HepG2 (cell line): ENCODE data around the gene IMPDH2. TPM values are rescaled to one million over a fixed set of nuclear protein-coding genes. Genes with fewer than 3 reads are reported as not detected.

Experiments used
- ATAC-seq: fragments of 200-7000 bp; cut with Tn5 transposase; 3 replicates; pipeline ENCODE4 v1.9.1; 2020; ENCODE audit warnings: mild to moderate bottlenecking, moderate library complexity
- BruUV-seq: library from RNA; stranded (reverse); fragments of 400-500 nt; replicated peaks from 2 replicates; lab custom pipeline; 2021; lab: Mats Ljungman, UMichigan
- CTCF ChIA-PET: fragments of 300-600 bp; formaldehyde crosslinking; extraction: SDS; loops from one replicate; lab custom pipeline; 2021; ENCODE audit warnings: low total read pairs, inconsistent platforms, low intra/inter-chr PET ratio; lab: Yijun Ruan, JAX
- POLR2A ChIA-PET: fragments of 350-600 bp; sonication (Branson Sonifier 250); formaldehyde crosslinking; loops from one replicate; lab custom pipeline; 2020; ENCODE audit warnings: antibody characterized with exemption, inconsistent platforms; lab: Yijun Ruan, JAX
- DNase-seq: peaks from one replicate; pipeline ENCODE4 v3.0.0-alpha.2; 2015; ENCODE audit warnings: low spot score
- FAIRE-seq: peaks from 3 replicates; lab custom pipeline; 2011; peaks lifted over from hg19 to GRCh38; lab: Jason Lieb, UNC
- H2AFZ ChIP-seq: one replicate; pipeline ENCODE4 v1.6.1; 2011; ENCODE audit warnings: low read length, inconsistent platforms
- H3K27ac ChIP-seq: fragments of 300-600 bp; 3 replicates; pipeline ENCODE4 v1.8.0; 2011; ENCODE audit warnings: mixed run types, mild to moderate bottlenecking, mixed read lengths, low read length, inconsistent platforms; ENCODE audit not compliant: insufficient read depth; ENCODE audit errors: extremely low read length
- H3K27me3 ChIP-seq, 2 experiments: fragments of 200-600 bp in 1 of 2; 2 replicates in 1 of 2; 3 replicates in 1 of 2; pipeline versions ENCODE4 v1.6.0 to v1.8.0; 2011; ENCODE audit warnings: low read length in 2 of 2, mild to moderate bottlenecking in 2 of 2, moderate library complexity in 2 of 2, inconsistent platforms in 1 of 2; ENCODE audit not compliant: insufficient read depth in 2 of 2, control insufficient read depth in 1 of 2
- H3K36me3 ChIP-seq, 2 experiments: fragments of 200-600 bp in 1 of 2; replicated peaks in 1 of 2; 2 replicates in 1 of 2; 3 replicates in 1 of 2; pipeline versions ENCODE4 v1.5.1 to v1.8.0; 2011; ENCODE audit warnings: low read length in 2 of 2, inconsistent platforms in 1 of 2; ENCODE audit not compliant: insufficient read depth in 2 of 2, control insufficient read depth in 1 of 2
- H3K4me1 ChIP-seq: 2 replicates; pipeline ENCODE4 v1.5.1; 2012; ENCODE audit warnings: low read length, inconsistent platforms; ENCODE audit not compliant: insufficient read depth
- H3K4me2 ChIP-seq: 2 replicates; pipeline ENCODE4 v1.6.0; 2011; ENCODE audit warnings: low read depth, low read length, inconsistent platforms
- H3K4me3 ChIP-seq, 3 experiments: fragments of 200-600 bp in 1 of 3; sonication (generic), shearing (Covaris generic) in 1 of 3; replicated peaks in 1 of 3; 2 replicates each; pipeline ENCODE4 v1.5.1; 2011 to 2016; ENCODE audit warnings: low read length in 3 of 3, inconsistent platforms in 2 of 3, low read depth in 2 of 3, mild to moderate bottlenecking in 2 of 3, control low read depth in 1 of 3, mixed read lengths in 1 of 3; ENCODE audit not compliant: insufficient read depth in 1 of 3
- H3K79me2 ChIP-seq: one replicate; pipeline ENCODE4 v1.6.1; 2011; ENCODE audit warnings: low read length, inconsistent platforms; ENCODE audit not compliant: insufficient read depth
- H3K9ac ChIP-seq: 2 replicates; pipeline ENCODE4 v1.6.0; 2011; ENCODE audit warnings: mild to moderate bottlenecking, low read depth, low read length, inconsistent platforms; ENCODE audit not compliant: insufficient read depth
- H3K9me3 ChIP-seq: 2 replicates; pipeline ENCODE4 v1.5.1; 2012; ENCODE audit warnings: mild to moderate bottlenecking, low read length
- H4K20me1 ChIP-seq: 2 replicates; pipeline ENCODE4 v1.6.0; 2011; ENCODE audit warnings: inconsistent platforms, mild to moderate bottlenecking, low read length, moderate library complexity; ENCODE audit not compliant: insufficient read depth
- ATF7-NPFF ChIP-seq: sonication (generic); formaldehyde crosslinking; IDR thresholded peaks from 2 replicates; pipeline ENCODE4 v1.8.1; 2023; ENCODE audit warnings: mild to moderate bottlenecking, low read depth, missing genetic modification reagents, moderate library complexity
- GABPB1 ChIP-seq: IDR thresholded peaks from 2 replicates; pipeline ENCODE4 v1.6.1; 2016; ENCODE audit warnings: mild to moderate bottlenecking, missing genetic modification reagents, moderate library complexity, missing compliant biosample characterization
- JUNB ChIP-seq: sonication (generic); formaldehyde crosslinking; IDR thresholded peaks from 2 replicates; pipeline ENCODE4 v1.8.0; 2022; ENCODE audit warnings: missing genetic modification reagents, mild to moderate bottlenecking, borderline replicate concordance
- MED13 ChIP-seq: sonication (generic); formaldehyde crosslinking; IDR thresholded peaks from 2 replicates; pipeline ENCODE4 v1.5.0; 2020; ENCODE audit warnings: missing genetic modification reagents
- NR2F2 ChIP-seq: IDR thresholded peaks from 2 replicates; pipeline ENCODE4 v1.6.1; 2012; ENCODE audit warnings: low read depth, inconsistent platforms, borderline replicate concordance
- SNAPC2 ChIP-seq: sonication (generic); formaldehyde crosslinking; IDR thresholded peaks from 2 replicates; pipeline ENCODE4 v1.8.1; 2022; ENCODE audit warnings: mild to moderate bottlenecking, missing genetic modification reagents
- TCF7 ChIP-seq: sonication (generic); IDR thresholded peaks from 2 replicates; pipeline ENCODE4 v1.6.1; 2016; ENCODE audit warnings: antibody characterized with exemption, low read depth
- TGIF2 ChIP-seq: IDR thresholded peaks from 2 replicates; pipeline ENCODE4 v1.6.1; 2016; ENCODE audit warnings: control low read depth, missing compliant biosample characterization
- TOPORS ChIP-seq: sonication (generic); formaldehyde crosslinking; IDR thresholded peaks from 2 replicates; pipeline ENCODE4 v1.8.0; 2023; ENCODE audit warnings: mild to moderate bottlenecking, missing genetic modification reagents
- ZNF367 ChIP-seq: sonication (generic); formaldehyde crosslinking; IDR thresholded peaks from 2 replicates; pipeline ENCODE4 v1.4.0; 2020; ENCODE audit warnings: missing genetic modification reagents, borderline replicate concordance
- ZNF451 ChIP-seq: sonication (generic); formaldehyde crosslinking; IDR thresholded peaks from 2 replicates; pipeline ENCODE4 v1.5.0; 2020; ENCODE audit warnings: mild to moderate bottlenecking, missing genetic modification reagents
- ZNF747 ChIP-seq: sonication (generic); formaldehyde crosslinking; IDR thresholded peaks from 2 replicates; pipeline ENCODE4 v1.8.1; 2023; ENCODE audit warnings: missing genetic modification reagents, mild to moderate bottlenecking, borderline replicate concordance
- ZNF850 ChIP-seq: sonication (generic); formaldehyde crosslinking; conservative IDR thresholded peaks from 2 replicates; pipeline ENCODE4 v1.9.0; 2021; ENCODE audit warnings: mild to moderate bottlenecking, missing genetic modification reagents
- WGBS: methylation state at CpG from one replicate; pipeline ENCODE4 v1.1.6; 2017; ENCODE audit warnings: low lambda C conversion rate; 5-methylcytosine and 5-hydroxymethylcytosine counted together
- in situ Hi-C: cut with HindIII; loops from 2 replicates; pipeline ENCODE4 v1.10.0; 2017; ENCODE audit warnings: low pct_unique_long_range_greater_than_20kb; ENCODE audit not compliant: extremely low pct_ligation_motif_present
- intact Hi-C: fragments of 100-400 bp; cut with micrococcal nuclease; formaldehyde crosslinking; loops from one replicate; pipeline ENCODE4 v1.10.0; 2022; ENCODE audit not compliant: unreplicated experiment
- polyA plus RNA-seq, 8 experiments: library from polyadenylated mRNA; depleted of rRNA in 3 of 8; stranded (reverse) in 7 of 8; unstranded in 1 of 8; fragments of >200 nt; fragmentation: Illumina TruSeq in 4 of 8; extraction: Trizol in 4 of 8; gene quantifications; 2 replicates each; pipeline versions ENCODE4 v1.2.1 to v1.2.3, GENCODE V29; 2011 to 2016; ENCODE audit warnings: low read depth in 4 of 8, missing spikeins in 1 of 8, mixed read lengths in 1 of 8; ENCODE audit not compliant: insufficient read depth in 1 of 8
- total RNA-seq, 5 experiments: library from RNA; depleted of rRNA; stranded (reverse); fragments of >200 nt; fragmentation: Illumina TruSeq; extraction: Trizol; gene quantifications; 2 replicates each; pipeline ENCODE4 v1.2.3, GENCODE V29; 2016; ENCODE audit warnings: low read depth in 1 of 5
- TF ChIP-seq, protein P1 (sequence below): sonication (generic); formaldehyde crosslinking; IDR thresholded peaks from 2 replicates; pipeline ENCODE4 v1.4.0; 2020; ENCODE audit warnings: missing genetic modification reagents
- TF ChIP-seq, protein P2 (sequence below): fragments of 450-650 bp; IDR thresholded peaks from 2 replicates; pipeline ENCODE4 v1.6.1; 2017
- TF ChIP-seq, protein P3 (sequence below): IDR thresholded peaks from 2 replicates; pipeline ENCODE4 v1.6.1; 2016; ENCODE audit warnings: mild to moderate bottlenecking, missing biosample characterization, missing genetic modification reagents
- TF ChIP-seq, protein P4 (sequence below), 2 experiments: sonication (generic) in 1 of 2; formaldehyde crosslinking in 1 of 2; IDR thresholded peaks; 2 replicates each; pipeline versions ENCODE4 v1.4.0 to v1.6.1; 2018 to 2020; ENCODE audit warnings: missing genetic modification reagents in 2 of 2, borderline replicate concordance in 1 of 2, low read depth in 1 of 2, mild to moderate bottlenecking in 1 of 2, missing biosample characterization in 1 of 2

IMPDH2 gene
- total and polyA plus RNA-seq, 2 of the 13 experiments (the other 11 are each of a cell fraction or from before 2014, with no cell fraction given) = 248 to 260 TPM

- TF ChIP-seq, protein P1, sequence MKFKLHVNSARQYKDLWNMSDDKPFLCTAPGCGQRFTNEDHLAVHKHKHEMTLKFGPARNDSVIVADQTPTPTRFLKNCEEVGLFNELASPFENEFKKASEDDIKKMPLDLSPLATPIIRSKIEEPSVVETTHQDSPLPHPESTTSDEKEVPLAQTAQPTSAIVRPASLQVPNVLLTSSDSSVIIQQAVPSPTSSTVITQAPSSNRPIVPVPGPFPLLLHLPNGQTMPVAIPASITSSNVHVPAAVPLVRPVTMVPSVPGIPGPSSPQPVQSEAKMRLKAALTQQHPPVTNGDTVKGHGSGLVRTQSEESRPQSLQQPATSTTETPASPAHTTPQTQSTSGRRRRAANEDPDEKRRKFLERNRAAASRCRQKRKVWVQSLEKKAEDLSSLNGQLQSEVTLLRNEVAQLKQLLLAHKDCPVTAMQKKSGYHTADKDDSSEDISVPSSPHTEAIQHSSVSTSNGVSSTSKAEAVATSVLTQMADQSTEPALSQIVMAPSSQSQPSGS (CRISPR knock-in tag) = no peak
- TF ChIP-seq, protein P2, sequence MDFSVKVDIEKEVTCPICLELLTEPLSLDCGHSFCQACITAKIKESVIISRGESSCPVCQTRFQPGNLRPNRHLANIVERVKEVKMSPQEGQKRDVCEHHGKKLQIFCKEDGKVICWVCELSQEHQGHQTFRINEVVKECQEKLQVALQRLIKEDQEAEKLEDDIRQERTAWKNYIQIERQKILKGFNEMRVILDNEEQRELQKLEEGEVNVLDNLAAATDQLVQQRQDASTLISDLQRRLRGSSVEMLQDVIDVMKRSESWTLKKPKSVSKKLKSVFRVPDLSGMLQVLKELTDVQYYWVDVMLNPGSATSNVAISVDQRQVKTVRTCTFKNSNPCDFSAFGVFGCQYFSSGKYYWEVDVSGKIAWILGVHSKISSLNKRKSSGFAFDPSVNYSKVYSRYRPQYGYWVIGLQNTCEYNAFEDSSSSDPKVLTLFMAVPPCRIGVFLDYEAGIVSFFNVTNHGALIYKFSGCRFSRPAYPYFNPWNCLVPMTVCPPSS = no peak
- TF ChIP-seq ATF7-NPFF (no peak), TGIF2 (CRISPR knock-in tag) (no peak)
These were observed 14.1 kb downstream of the IMPDH2 start (continued) for GRCh38 chr3:49015072-49015471.

GRCh38 chr3:49013738-49014660 is 15.2 kb downstream of the IMPDH2 start:
- Histone ChIP-seq H3K9me3 (no peaks in the 10 kb centered on the region), H3K79me2 (peaks cover 19% of the 10 kb centered on the region), H3K4me3 (no peak overlapping the region), H3K27me3 (no peaks in the 10 kb centered on the region), H3K4me2 (no peak overlapping the region), H3K36me3 (peaks cover 20 to 48% of the 10 kb centered on the region in 2 experiments), H4K20me1 (peaks cover 26% of the 10 kb centered on the region; the same call in 1 of the 2 replicates), H2AFZ (no peak overlapping the region), H3K27ac (no peak overlapping the region), H3K4me1 (peaks cover 15% of the 10 kb centered on the region), H3K9ac (no peak overlapping the region)
- BruUV-seq = no TSS peak
- peak; percentile 59 for DNase-seq
- peak; percentile 68 for ATAC-seq
- 86% methylated on average over 19 of the region's 24 CpGs for WGBS
- intact Hi-C loops = loop anchor here (2.0 kb wide), 1 partner anchor 27 kb away; no protein-coding TSS in a partner anchor
- in situ Hi-C loops = no loop called here
- peak; percentile 54 for FAIRE-seq
- POLR2A ChIA-PET = interaction anchor here (0.5 to 12.8 kb wide), 4 partner anchors 8 to 117 kb away, joined by 3 to 280 read pairs (median 7); partner anchors contain the start of genes DALRD3, IMPDH2 and NDUFAF3
- CTCF ChIA-PET = interaction anchor here (1.1 to 1.5 kb wide), 2 partner anchors 17 to 26 kb away, joined by 3 to 12 read pairs; no protein-coding TSS in a partner anchor
- TF ChIP-seq SNAPC2 (no peak), JUNB (no peak), ZNF747 (CRISPR knock-in tag) (no peak), GABPB1 (no peak), ZNF451 (CRISPR knock-in tag) (no peak), NR2F2 (no peak), MED13 (CRISPR knock-in tag) (no peak), TCF7 (no peak), TOPORS (CRISPR knock-in tag) (no peak), ZNF367 (CRISPR knock-in tag) (no peak), ZNF850 (CRISPR knock-in tag) (no peak)
- TF ChIP-seq, protein P3, sequence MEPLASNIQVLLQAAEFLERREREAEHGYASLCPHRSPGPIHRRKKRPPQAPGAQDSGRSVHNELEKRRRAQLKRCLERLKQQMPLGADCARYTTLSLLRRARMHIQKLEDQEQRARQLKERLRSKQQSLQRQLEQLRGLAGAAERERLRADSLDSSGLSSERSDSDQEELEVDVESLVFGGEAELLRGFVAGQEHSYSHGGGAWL = no peak
- TF ChIP-seq, protein P4, sequence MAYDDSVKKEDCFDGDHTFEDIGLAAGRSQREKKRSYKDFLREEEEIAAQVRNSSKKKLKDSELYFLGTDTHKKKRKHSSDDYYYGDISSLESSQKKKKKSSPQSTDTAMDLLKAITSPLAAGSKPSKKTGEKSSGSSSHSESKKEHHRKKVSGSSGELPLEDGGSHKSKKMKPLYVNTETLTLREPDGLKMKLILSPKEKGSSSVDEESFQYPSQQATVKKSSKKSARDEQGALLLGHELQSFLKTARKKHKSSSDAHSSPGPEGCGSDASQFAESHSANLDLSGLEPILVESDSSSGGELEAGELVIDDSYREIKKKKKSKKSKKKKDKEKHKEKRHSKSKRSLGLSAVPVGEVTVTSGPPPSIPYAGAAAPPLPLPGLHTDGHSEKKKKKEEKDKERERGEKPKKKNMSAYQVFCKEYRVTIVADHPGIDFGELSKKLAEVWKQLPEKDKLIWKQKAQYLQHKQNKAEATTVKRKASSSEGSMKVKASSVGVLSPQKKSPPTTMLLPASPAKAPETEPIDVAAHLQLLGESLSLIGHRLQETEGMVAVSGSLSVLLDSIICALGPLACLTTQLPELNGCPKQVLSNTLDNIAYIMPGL (CRISPR knock-in tag; IDR thresholded peaks at IDR 0.05; ENCODE audit: borderline replicate concordance in 1 of 2, low read depth in 1 of 2) = peak in 1 of 2 experiments; percentile 30; a peak in 1 of 4 replicates
